Stomach (tissue), 9 donors: ENCODE results near the gene AOC1. TPM values are rescaled to one million over a fixed set of nuclear protein-coding genes. Genes with fewer than 3 reads are reported as not detected.
"Not testable (repeated sequence)": the region's sequence is repeated elsewhere in the genome, so short reads cannot be mapped to it uniquely, and the experiment has no call there.

Experiments used
- DNase-seq, 2 donors: peaks; one replicate each; pipeline versions ENCODE4 v3.0.0 to v3.0.0-alpha.2; 2013 to 2019
- H3K27ac ChIP-seq, 5 donors: fragments of 200-600 bp in 4 of 5; sonication (generic) in 4 of 5; one replicate each; pipeline ENCODE4 v1.5.1; 2013 to 2019; ENCODE audit warnings: mild to moderate bottlenecking in 1 of 5, moderate library complexity in 1 of 5
- H3K27me3 ChIP-seq, 3 donors: fragments of 200-600 bp; sonication (generic); one replicate each; pipeline ENCODE4 v1.5.1; 2017 to 2019; ENCODE audit warnings: mixed run types in 1 of 3
- H3K36me3 ChIP-seq, 4 donors: fragments of 200-600 bp; sonication (generic); 1 replicate in 3 of 4; 2 replicates in 1 of 4; pipeline ENCODE4 v1.5.1; 2016 to 2019
- H3K4me1 ChIP-seq, 4 donors: fragments of 200-600 bp; sonication (generic); one replicate each; pipeline ENCODE4 v1.5.1; 2016 to 2019
- H3K4me3 ChIP-seq, 4 donors: fragments of 200-600 bp; sonication (generic) in 3 of 4; one replicate each; pipeline ENCODE4 v1.5.1; 2016 to 2019; ENCODE audit warnings: mild to moderate bottlenecking in 1 of 4
- H3K9me3 ChIP-seq, 4 donors: fragments of 200-600 bp; sonication (generic); one replicate each; pipeline ENCODE4 v1.5.1; 2016 to 2019
- EP300 ChIP-seq: sonication (generic); formaldehyde crosslinking; IDR thresholded peaks from one replicate; pipeline ENCODE4 v1.6.1; 2017; ENCODE audit warnings: antibody characterized with exemption
- POLR2A ChIP-seq, 4 donors: fragments of 450-650 bp; IDR thresholded peaks; one replicate each; pipeline ENCODE4 v1.6.1; 2016; ENCODE audit warnings: antibody characterized with exemption in 4 of 4, control low read depth in 2 of 4, mild to moderate bottlenecking in 1 of 4, moderate library complexity in 1 of 4
- POLR2AphosphoS5 ChIP-seq, 3 donors: sonication (generic); formaldehyde crosslinking; IDR thresholded peaks; one replicate each; pipeline ENCODE4 v1.6.1; 2016; ENCODE audit warnings: antibody characterized with exemption in 3 of 3
- WGBS, 5 donors: extraction: QIAGEN DNeasy Blood & Tissue Kit in 3 of 5; methylation state at CpG; one replicate each; pipeline versions ENCODE4 v1.1.5 to v1.1.7; 2013 to 2018; 5-methylcytosine and 5-hydroxymethylcytosine counted together
- intact Hi-C: fragments of 100-400 bp; cut with DNase I; formaldehyde crosslinking; loops from one replicate; pipeline ENCODE4 v1.15.1; 2023; ENCODE audit warnings: low total_unique reads
- polyA plus RNA-seq, 3 donors: library from polyadenylated mRNA; stranded (reverse); fragments of 200-250 nt; gene quantifications; one replicate each; pipeline ENCODE4 v1.2.3, GENCODE V29; 2013
- total RNA-seq, 5 donors: library from RNA; depleted of rRNA; stranded (reverse); fragments of >200 nt; gene quantifications; one replicate each; pipeline versions ENCODE4 v1.1.0 to v1.2.3, GENCODE V29; 2014 to 2016
- TF ChIP-seq, protein P1 (sequence below), 7 experiments: fragments of 450-650 bp in 4 of 7; fragments of 200-600 bp in 3 of 7; sonication (generic) in 3 of 7; IDR thresholded peaks; one replicate each; pipeline ENCODE4 v1.5.1; 2016 to 2019; ENCODE audit warnings: antibody characterized with exemption in 7 of 7, control low read depth in 2 of 7, mild to moderate bottlenecking in 1 of 7
- donor health status: healthy with polysubstance abuse.
- donor health status: Bipolar disorder and iron deficiency.
- donor health status: healthy.

Gene AOC1
- total and polyA plus RNA-seq, 8 donors = 0.31 to 105 (median 1.0) TPM; not detected in 2

GRCh38 chr7:150904011-150904909 lies 51.9 kb downstream of the AOC1 start:
- 57 to 77% (median 64%) methylated on average over 6 of the region's 6 CpGs for WGBS, 5 donors
- Histone ChIP-seq H3K4me3 (no peak overlapping the region), H3K27me3 (peaks cover 0 to 29% (median 0%) of the 10 kb centered on the region in 3 donors), H3K9me3 (no peaks in the 10 kb centered on the region), H3K36me3 (no peaks in the 10 kb centered on the region), H3K4me1 (peaks cover 5 to 31% (median 16%) of the 10 kb centered on the region in 4 donors), H3K27ac (peak overlapping the region in 4 of 5 donors; percentile 20 to 68 (median 44))
- DNase-seq = no peak
- TF ChIP-seq POLR2AphosphoS5 (IDR thresholded peaks at IDR 0.05) = no peak
- TF ChIP-seq EP300 = peak; percentile 15
- TF ChIP-seq, protein P1, sequence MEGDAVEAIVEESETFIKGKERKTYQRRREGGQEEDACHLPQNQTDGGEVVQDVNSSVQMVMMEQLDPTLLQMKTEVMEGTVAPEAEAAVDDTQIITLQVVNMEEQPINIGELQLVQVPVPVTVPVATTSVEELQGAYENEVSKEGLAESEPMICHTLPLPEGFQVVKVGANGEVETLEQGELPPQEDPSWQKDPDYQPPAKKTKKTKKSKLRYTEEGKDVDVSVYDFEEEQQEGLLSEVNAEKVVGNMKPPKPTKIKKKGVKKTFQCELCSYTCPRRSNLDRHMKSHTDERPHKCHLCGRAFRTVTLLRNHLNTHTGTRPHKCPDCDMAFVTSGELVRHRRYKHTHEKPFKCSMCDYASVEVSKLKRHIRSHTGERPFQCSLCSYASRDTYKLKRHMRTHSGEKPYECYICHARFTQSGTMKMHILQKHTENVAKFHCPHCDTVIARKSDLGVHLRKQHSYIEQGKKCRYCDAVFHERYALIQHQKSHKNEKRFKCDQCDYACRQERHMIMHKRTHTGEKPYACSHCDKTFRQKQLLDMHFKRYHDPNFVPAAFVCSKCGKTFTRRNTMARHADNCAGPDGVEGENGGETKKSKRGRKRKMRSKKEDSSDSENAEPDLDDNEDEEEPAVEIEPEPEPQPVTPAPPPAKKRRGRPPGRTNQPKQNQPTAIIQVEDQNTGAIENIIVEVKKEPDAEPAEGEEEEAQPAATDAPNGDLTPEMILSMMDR (IDR thresholded peaks at IDR 0.05) = no peak
- intact Hi-C loops = no loop called here

GRCh38 chr7:150908173-150908572 lies 55.9 kb downstream of the AOC1 start:
- DNase-seq = no peak
- Histone ChIP-seq H3K36me3 (no peaks in the 10 kb centered on the region), H3K4me1 (peaks cover 0 to 13% (median 5%) of the 10 kb centered on the region in 4 donors), H3K9me3 (no peaks in the 10 kb centered on the region), H3K27me3 (peaks cover 0 to 25% (median 0%) of the 10 kb centered on the region in 3 donors), H3K27ac (no peak overlapping the region), H3K4me3 (no peak overlapping the region)
- WGBS, 5 donors = 65 to 77% (median 70%) methylated on average over 2 of the region's 2 CpGs
- intact Hi-C loops = no loop called here
- TF ChIP-seq POLR2A (IDR thresholded peaks at IDR 0.05) (no peak), EP300 (no peak), POLR2AphosphoS5 (IDR thresholded peaks at IDR 0.05) (no peak)
- TF ChIP-seq, protein P1 (IDR thresholded peaks at IDR 0.05) = no peak

- Histone ChIP-seq H3K9me3 (no peaks in the 10 kb centered on the region), H3K27ac (no peak overlapping the region), H3K27me3 (peaks cover 0 to 22% (median 0%) of the 10 kb centered on the region in 3 donors), H3K36me3 (no peaks in the 10 kb centered on the region), H3K4me1 (peaks cover 0 to under 1% (median under 1%) of the 10 kb centered on the region in 4 donors), H3K4me3 (no peak overlapping the region)
- intact Hi-C loops = no loop called here
- TF ChIP-seq POLR2AphosphoS5 (IDR thresholded peaks at IDR 0.05) (no peak), POLR2A (IDR thresholded peaks at IDR 0.05) (no peak), EP300 (no peak)
- TF ChIP-seq, protein P1 (IDR thresholded peaks at IDR 0.05) = no peak
- peak in 1 of 2 donors; percentile 34 for DNase-seq
- 59 to 66% (median 64%) methylated on average over 7 to 8 of the region's 8 CpGs for WGBS, 5 donors
Measured at GRCh38 chr7:150909200-150909995, 57.1 kb downstream of the AOC1 start.

GRCh38 chr7:150910305-150910995 lies 58.1 kb downstream of the AOC1 start:
- intact Hi-C loops, DNase-seq, H3K9me3 ChIP-seq, H3K36me3 ChIP-seq, H3K27ac ChIP-seq, H3K4me1 ChIP-seq, H3K4me3 ChIP-seq: not testable (repeated sequence)
- 60 to 74% (median 69%) methylated on average over 8 of the region's 8 CpGs for WGBS, 5 donors
- H3K27me3 ChIP-seq = peaks cover 0 to 15% (median 0%) of the 10 kb centered on the region in 3 donors
